AG04450 (cell line): ENCODE measurements around the gene TMPRSS2. TPM values are rescaled to one million over a fixed set of nuclear protein-coding genes. Genes with fewer than 3 reads are reported as not detected.

ENCODE experiments used
- CTCF ChIA-PET: fragments of 300-600, 350-600 bp; formaldehyde crosslinking; extraction: SDS; loops from one replicate; lab custom pipeline; 2022; ENCODE audit warnings: antibody characterized with exemption, inconsistent platforms; lab: Charles Lee
- POLR2A ChIA-PET: fragments of 350-600 bp; formaldehyde crosslinking; extraction: SDS; loops from one replicate; lab custom pipeline; 2021; ENCODE audit warnings: antibody characterized with exemption, inconsistent platforms; lab: Yijun Ruan, JAX
- DNase-seq: peaks from one replicate; pipeline ENCODE4 v3.0.0-alpha.2; 2011; ENCODE audit warnings: low read depth, low spot score
- H3K27ac ChIP-seq: one replicate; pipeline ENCODE4 v1.5.1; 2012; ENCODE audit warnings: low read depth, low read length, control low read depth
- H3K27me3 ChIP-seq: one replicate; pipeline ENCODE4 v1.6.0; 2012; ENCODE audit warnings: low read length; ENCODE audit not compliant: control insufficient read depth, insufficient read depth
- H3K4me3 ChIP-seq: 2 replicates; pipeline ENCODE4 v1.5.1; 2011; ENCODE audit warnings: mild to moderate bottlenecking, low read depth, low read length, control low read depth
- H3K9me3 ChIP-seq: 2 replicates; pipeline ENCODE4 v1.5.1; 2012; ENCODE audit warnings: low read length; ENCODE audit not compliant: control insufficient read depth, insufficient read depth
- polyA plus RNA-seq: library from polyadenylated mRNA; depleted of rRNA; stranded (reverse); fragments of >200 nt; gene quantifications from 2 replicates; pipeline ENCODE4 v1.2.3, GENCODE V29; 2011
- TF ChIP-seq, protein P1 (sequence below): IDR thresholded peaks from 2 replicates; pipeline ENCODE4 v1.5.1; 2011; ENCODE audit warnings: low read depth, low read length, control low read depth, inconsistent platforms

The TMPRSS2 gene
- polyA plus RNA-seq, 1 experiment: not detected

DNA sequence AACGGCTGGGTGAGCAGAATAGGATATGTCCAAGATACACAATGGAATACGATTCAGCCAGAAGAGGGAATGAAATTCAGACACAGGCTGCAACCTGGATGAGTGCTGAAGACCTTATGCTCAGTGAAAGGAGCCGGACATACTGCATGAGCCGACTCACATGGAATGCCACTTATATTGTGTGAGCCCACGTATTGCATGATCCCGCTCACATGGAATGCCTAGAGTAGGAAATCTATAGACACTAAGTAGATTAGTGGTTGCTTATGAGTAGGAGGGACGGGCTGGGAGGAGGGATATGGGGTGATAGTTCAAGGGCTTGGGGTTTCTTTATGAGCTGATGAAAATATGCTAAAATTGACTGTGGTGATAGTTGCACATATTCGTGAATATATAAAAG is 26.8 kb downstream of the TMPRSS2 start:
- peak; percentile 23 for DNase-seq
- no peaks in the 10 kb centered on the region; the same call in 1 of the 2 replicates for H3K9me3 ChIP-seq
- TF ChIP-seq, protein P1, sequence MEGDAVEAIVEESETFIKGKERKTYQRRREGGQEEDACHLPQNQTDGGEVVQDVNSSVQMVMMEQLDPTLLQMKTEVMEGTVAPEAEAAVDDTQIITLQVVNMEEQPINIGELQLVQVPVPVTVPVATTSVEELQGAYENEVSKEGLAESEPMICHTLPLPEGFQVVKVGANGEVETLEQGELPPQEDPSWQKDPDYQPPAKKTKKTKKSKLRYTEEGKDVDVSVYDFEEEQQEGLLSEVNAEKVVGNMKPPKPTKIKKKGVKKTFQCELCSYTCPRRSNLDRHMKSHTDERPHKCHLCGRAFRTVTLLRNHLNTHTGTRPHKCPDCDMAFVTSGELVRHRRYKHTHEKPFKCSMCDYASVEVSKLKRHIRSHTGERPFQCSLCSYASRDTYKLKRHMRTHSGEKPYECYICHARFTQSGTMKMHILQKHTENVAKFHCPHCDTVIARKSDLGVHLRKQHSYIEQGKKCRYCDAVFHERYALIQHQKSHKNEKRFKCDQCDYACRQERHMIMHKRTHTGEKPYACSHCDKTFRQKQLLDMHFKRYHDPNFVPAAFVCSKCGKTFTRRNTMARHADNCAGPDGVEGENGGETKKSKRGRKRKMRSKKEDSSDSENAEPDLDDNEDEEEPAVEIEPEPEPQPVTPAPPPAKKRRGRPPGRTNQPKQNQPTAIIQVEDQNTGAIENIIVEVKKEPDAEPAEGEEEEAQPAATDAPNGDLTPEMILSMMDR: no peak

DNA sequence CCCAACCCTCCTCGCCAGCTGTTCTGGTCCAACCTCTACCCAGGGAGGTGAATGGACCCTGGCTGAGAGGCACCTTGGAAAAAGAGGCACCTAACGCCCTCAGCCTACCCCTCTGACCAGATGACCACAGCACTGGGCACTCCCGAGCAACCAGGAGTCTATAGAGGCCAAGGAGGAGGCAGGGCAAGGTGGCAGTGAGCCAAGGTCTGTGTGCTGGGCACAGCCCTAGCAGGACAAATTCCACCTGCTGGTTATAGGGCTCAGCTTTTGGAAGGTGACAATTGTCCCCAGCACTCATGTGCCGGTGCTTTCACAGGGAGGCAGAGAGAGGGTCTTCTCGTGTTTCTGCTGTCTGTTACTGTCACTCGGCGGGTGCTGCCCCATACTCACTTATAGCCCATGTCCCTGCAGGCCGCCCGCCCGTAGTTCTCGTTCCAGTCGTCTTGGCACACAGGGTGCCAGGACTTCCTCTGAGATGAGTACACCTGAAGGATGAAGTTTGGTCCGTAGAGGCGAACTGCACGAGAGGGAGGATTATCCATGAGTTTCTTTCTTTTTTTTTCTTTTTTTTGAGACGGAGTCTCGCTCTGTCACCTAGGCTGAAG is 27.8 kb downstream of the TMPRSS2 start:
- H3K9me3 ChIP-seq: no peaks in the 10 kb centered on the region
- CTCF ChIA-PET: no interaction called here

More for the DNA sequence above, 26.8 kb downstream of the TMPRSS2 start:
- no peaks in the 10 kb centered on the region for H3K27me3 ChIP-seq
- POLR2A ChIA-PET: no interaction called here
- no peak overlapping the region for H3K27ac ChIP-seq
- CTCF ChIA-PET: interaction anchor here (0.8 kb wide), 1 partner anchor 197 kb away, joined by 3 read pairs; no protein-coding TSS in a partner anchor
- H3K4me3 ChIP-seq: no peak overlapping the region

DNA sequence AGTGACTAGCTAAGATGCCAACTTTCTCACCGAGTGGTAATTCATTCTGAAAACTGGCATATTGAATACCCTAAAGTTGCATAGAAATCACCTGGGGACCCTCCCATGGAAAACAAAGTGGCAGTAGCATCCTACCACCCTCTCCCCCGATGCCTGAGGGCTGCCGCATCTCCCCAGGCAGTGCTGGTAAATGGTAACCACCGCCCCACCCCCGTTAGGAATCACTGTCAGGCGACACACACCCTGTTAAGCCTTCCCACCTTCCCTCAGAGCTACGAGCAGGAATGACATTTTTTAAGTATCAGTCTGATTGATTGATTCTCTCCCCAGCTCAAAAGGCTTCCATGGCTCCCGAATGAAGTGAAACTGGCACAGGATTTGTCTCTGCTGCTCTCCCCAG is 28.3 kb downstream of the TMPRSS2 start:
- H3K27me3 ChIP-seq: no peaks in the 10 kb centered on the region
- H3K4me3 ChIP-seq: no peak overlapping the region
- ChIA-PET CTCF (no interaction called here), POLR2A (no interaction called here)
- H3K9me3 ChIP-seq: no peaks in the 10 kb centered on the region
- DNase-seq: no peak
- TF ChIP-seq, protein P1: no peak
- H3K27ac ChIP-seq: no peak overlapping the region

More for the DNA sequence above, 27.8 kb downstream of the TMPRSS2 start:
- DNase-seq: no peak
- POLR2A ChIA-PET: no interaction called here
- no peak overlapping the region for H3K4me3 ChIP-seq
- TF ChIP-seq, protein P1: no peak
- no peak overlapping the region for H3K27ac ChIP-seq
- no peaks in the 10 kb centered on the region for H3K27me3 ChIP-seq

DNA sequence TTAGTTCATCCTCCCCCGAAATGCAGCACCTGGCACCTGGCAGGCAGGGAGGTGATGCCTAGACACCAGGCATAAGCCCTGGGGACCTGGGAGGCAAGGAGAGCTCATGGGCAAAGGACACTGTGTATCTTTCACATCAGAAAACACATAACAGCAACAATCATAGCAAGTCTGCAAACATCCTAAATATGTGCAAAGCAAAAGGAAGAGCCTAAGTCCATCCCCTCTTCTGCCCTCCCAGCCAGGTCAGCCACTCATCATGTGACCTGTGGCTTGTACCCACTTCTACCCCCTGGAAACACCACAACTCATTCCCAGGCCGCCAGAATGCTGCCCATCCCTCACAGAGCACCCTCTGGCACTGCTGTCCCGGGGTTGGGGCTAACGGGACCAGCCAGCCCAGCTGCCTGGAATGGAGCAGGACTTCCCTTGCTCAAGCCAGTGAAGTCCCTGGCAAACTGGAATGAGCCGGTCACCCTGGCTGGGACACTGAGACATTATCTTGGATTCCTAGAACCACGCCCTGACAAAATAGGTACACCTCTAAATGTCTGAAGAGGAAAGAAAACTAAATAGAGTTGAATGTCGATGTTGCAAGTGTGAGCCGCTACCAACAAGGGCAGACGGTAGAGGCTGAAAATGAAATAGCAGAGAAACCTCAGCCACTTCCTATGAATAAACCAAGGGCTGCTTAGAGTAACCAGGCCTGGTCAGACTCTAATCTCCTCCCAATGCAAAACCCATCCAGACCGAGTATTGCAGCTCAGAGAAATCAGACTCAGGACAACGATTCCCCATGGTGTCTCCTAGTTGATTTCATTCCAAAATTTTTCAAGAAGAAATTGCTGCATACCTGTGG is 29.4 kb downstream of the TMPRSS2 start:
- no peaks in the 10 kb centered on the region for H3K9me3 ChIP-seq
- ChIA-PET CTCF (no interaction called here), POLR2A (no interaction called here)
- no peak overlapping the region for H3K4me3 ChIP-seq
- TF ChIP-seq, protein P1: no peak
- DNase-seq: no peak
- H3K27me3 ChIP-seq: no peaks in the 10 kb centered on the region
- H3K27ac ChIP-seq: no peak overlapping the region
